ENCODE data around the gene SLC2A1.
"Not testable (repeated sequence)": the region's sequence is repeated elsewhere in the genome, so short reads cannot be mapped to it uniquely, and the experiment has no call there.

Gene SLC2A1

GRCh38 chr1:42924082-42924850, 34.4 kb downstream of the SLC2A1 start:
- peak; percentile 87 for DNase-seq
- in situ Hi-C loops (cut with HindIII; ENCODE audit: low pct_ligation_motif_present, low pct_unique_long_range_greater_than_20kb, low sequenced_read_pairs): loop anchor here (25.0 kb wide), 1 partner anchor 138 kb away; no protein-coding TSS in a partner anchor

- no peak for DNase-seq
- in situ Hi-C loops (cut with HindIII; ENCODE audit: low pct_ligation_motif_present, low pct_unique_long_range_greater_than_20kb, low sequenced_read_pairs): loop anchor here (25.0 kb wide), 1 partner anchor 139 kb away; no protein-coding TSS in a partner anchor
Observed at GRCh38 chr1:42923367-42924081, 35.1 kb downstream of the SLC2A1 start.

- in situ Hi-C loops (cut with HindIII; ENCODE audit: low pct_ligation_motif_present, low pct_unique_long_range_greater_than_20kb, low sequenced_read_pairs): loop anchor here (25.0 kb wide), 1 partner anchor 139 kb away; no protein-coding TSS in a partner anchor
- peak; percentile 79 for DNase-seq
Observed at GRCh38 chr1:42922687-42923366, 35.8 kb downstream of the SLC2A1 start.

- in situ Hi-C loops (cut with HindIII; ENCODE audit: low pct_ligation_motif_present, low pct_unique_long_range_greater_than_20kb, low sequenced_read_pairs): loop anchor here (25.0 kb wide), 1 partner anchor 141 kb away; no protein-coding TSS in a partner anchor
- no peak for DNase-seq
Observed at GRCh38 chr1:42921769-42922168, 36.9 kb downstream of the SLC2A1 start.

DNA sequence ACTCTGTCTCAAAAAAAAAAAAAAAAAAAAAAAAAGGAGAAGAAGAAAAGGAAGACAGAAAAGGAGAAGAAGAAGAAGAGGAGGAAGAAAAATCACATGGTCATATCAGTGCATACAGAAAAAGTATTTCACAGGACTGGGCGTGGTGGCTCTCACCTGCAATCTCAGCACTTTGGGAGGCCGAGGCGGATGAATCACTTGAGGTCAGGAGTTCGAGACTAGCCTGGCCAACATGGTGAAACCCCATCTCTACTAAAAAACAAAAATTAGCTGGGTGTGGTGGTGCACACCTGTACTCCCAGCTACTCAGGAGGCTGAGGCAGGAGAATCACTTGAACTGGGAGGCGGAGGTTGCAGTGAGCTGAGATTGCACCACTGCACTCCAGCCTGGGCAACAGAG, 39.0 kb downstream of the SLC2A1 start:
- not testable (repeated sequence) for DNase-seq
- in situ Hi-C loops (cut with HindIII; ENCODE audit: low pct_ligation_motif_present, low pct_unique_long_range_greater_than_20kb, low sequenced_read_pairs): loop anchor here (25.0 kb wide), 1 partner anchor 143 kb away; no protein-coding TSS in a partner anchor

GRCh38 chr1:42917241-42917495, 41.5 kb downstream of the SLC2A1 start:
- in situ Hi-C loops (cut with HindIII; ENCODE audit: low pct_ligation_motif_present, low pct_unique_long_range_greater_than_20kb, low sequenced_read_pairs): loop anchor here (25.0 kb wide), 1 partner anchor 145 kb away; no protein-coding TSS in a partner anchor
- DNase-seq: no peak

DNA sequence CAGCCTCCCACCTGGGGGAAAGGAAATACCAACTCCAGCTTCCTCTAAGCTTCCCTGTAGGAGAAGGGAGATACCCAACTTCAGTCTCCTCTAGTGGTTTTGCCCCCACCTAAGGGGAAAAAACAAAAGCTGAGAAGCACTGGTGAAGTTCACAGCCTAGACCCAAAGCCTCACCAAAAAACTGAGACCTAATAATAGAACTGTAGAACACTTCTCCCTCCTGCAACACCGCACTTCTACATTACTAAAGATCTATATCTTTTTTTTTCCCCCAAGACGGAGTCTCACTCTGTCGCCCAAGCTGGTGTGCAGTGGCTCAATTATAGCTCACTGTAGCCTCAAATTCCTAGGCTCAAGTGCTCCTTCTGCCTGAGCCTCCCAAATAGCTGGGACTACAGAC, 43.2 kb downstream of the SLC2A1 start:
- no peak for DNase-seq
- in situ Hi-C loops (cut with HindIII; ENCODE audit: low pct_ligation_motif_present, low pct_unique_long_range_greater_than_20kb, low sequenced_read_pairs): loop anchor here (25.0 kb wide), 1 partner anchor 147 kb away; no protein-coding TSS in a partner anchor

GRCh38 chr1:42914092-42914627, 44.5 kb downstream of the SLC2A1 start:
- in situ Hi-C loops (cut with HindIII; ENCODE audit: low pct_ligation_motif_present, low pct_unique_long_range_greater_than_20kb, low sequenced_read_pairs): loop anchor here (25.0 kb wide), 1 partner anchor 148 kb away; no protein-coding TSS in a partner anchor

GRCh38 chr1:42913426-42914091, 45.1 kb downstream of the SLC2A1 start:
- in situ Hi-C loops (cut with HindIII; ENCODE audit: low pct_ligation_motif_present, low pct_unique_long_range_greater_than_20kb, low sequenced_read_pairs): loop anchor here (25.0 kb wide), 1 partner anchor 149 kb away; no protein-coding TSS in a partner anchor
- peak; percentile 77 for DNase-seq

More at GRCh38 chr1:42914092-42914627, 44.5 kb downstream of the SLC2A1 start:
- DNase-seq: no peak

- no peak for DNase-seq
- in situ Hi-C loops (cut with HindIII; ENCODE audit: low pct_ligation_motif_present, low pct_unique_long_range_greater_than_20kb, low sequenced_read_pairs): loop anchor here (25.0 kb wide), 1 partner anchor 151 kb away; no protein-coding TSS in a partner anchor
Observed at GRCh38 chr1:42910985-42911384, 47.7 kb downstream of the SLC2A1 start.

- no peak for DNase-seq
- in situ Hi-C loops (cut with HindIII; ENCODE audit: low pct_ligation_motif_present, low pct_unique_long_range_greater_than_20kb, low sequenced_read_pairs): loop anchor here (25.0 kb wide), 1 partner anchor 154 kb away; no protein-coding TSS in a partner anchor
Observed at GRCh38 chr1:42908046-42908445, 50.6 kb downstream of the SLC2A1 start.

DNA sequence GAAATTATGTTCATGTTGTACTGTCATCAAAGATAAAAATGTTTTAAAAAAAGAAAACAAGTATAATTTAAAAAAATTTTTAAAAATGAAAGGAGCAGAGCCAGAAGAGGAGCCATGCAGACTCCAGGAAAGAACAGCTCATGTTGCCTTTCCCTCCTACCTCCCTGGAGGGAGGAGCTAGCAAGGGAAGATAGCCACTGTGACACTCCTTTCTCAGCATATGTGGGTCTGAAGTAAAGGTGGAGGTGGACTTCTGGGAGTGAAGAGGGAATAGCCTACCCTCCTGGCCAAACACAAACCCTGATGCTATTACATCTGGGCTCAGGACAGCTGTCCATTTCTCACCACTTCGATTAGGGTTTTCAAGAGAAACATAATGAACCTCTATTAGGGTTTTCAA, 54.2 kb downstream of the SLC2A1 start:
- in situ Hi-C loops (cut with HindIII; ENCODE audit: low pct_ligation_motif_present, low pct_unique_long_range_greater_than_20kb, low sequenced_read_pairs): loop anchor here (25.0 kb wide), 1 partner anchor 158 kb away; no protein-coding TSS in a partner anchor

DNA sequence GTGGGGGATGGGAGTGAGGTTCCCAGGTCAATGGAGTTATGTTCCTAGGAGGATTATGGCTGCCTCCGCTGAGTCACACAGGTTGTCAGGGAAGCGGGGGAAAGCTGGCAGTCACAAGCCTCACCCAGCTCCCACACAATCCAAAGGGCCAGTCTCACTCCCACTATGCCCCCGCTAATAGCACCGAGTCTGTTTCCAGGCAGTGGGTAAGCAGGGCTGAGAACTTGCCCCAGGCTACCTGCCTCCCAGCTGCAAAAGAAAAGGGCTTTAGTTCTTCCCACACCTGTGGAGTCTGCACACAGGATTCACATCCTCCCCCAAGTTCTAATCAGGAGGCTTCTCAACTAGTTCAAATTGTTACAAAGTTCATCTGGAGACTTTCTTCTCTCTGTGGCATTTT, 58.7 kb downstream of the SLC2A1 start:
- in situ Hi-C loops (cut with HindIII; ENCODE audit: low pct_ligation_motif_present, low pct_unique_long_range_greater_than_20kb, low sequenced_read_pairs): loop anchor here (25.0 kb wide), 1 partner anchor 162 kb away; no protein-coding TSS in a partner anchor
- not testable (repeated sequence) for DNase-seq

More for the DNA sequence above, 54.2 kb downstream of the SLC2A1 start:
- DNase-seq: no peak

DNA sequence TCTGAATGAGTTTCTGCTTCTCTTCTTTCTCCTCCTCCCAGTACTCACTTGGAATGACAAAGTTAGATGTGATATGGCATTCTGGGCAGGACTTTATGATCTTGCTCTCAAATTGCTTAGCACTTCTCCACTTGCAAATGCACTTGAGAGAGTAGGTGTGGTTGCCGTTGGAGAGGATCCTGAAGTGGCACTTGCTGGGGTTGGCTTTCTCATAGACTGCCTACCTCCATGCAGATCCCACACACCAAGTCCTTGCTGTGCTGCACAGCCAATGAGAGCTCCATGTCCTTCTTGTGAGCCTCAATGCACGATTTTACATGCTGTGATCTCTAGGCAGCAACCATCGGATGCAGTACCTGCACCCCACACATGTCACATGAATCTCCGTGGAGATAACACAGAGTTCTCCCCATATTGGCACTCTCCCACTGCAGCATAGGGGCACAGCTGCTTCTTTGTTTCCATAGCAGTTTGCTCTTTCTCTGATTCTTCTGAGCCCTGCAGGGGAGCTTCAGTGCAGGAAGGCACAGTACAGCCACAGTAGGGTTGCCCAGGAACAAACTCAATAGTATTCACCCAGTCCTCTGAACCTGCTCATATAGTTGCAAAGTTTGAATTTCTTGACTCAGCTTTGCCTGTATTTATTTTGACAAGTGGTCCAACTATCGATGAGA, 67.1 kb downstream of the SLC2A1 start:
- in situ Hi-C loops (cut with HindIII; ENCODE audit: low pct_ligation_motif_present, low pct_unique_long_range_greater_than_20kb, low sequenced_read_pairs): no loop called here
- DNase-seq: no peak

DNA sequence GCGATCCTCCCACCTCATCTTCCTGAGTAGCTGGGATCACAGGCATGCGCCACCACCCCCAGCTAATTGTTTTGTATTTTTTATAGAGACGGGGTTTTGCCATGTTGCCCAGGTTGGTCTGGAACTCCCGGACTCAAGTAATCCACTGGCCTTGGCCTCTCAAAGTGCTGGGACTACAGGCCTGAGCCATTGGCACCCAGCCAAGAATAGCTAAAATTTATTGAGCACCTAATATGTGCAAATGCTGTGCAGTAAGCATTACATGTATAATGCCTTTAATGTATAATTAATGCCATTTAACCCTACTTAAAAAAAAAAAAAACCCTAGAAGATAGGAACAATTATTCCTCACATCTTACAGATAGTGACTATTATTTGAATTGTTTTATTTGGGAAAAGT, 69.4 kb downstream of the SLC2A1 start:
- in situ Hi-C loops (cut with HindIII; ENCODE audit: low pct_ligation_motif_present, low pct_unique_long_range_greater_than_20kb, low sequenced_read_pairs): no loop called here
- no peak for DNase-seq

DNA sequence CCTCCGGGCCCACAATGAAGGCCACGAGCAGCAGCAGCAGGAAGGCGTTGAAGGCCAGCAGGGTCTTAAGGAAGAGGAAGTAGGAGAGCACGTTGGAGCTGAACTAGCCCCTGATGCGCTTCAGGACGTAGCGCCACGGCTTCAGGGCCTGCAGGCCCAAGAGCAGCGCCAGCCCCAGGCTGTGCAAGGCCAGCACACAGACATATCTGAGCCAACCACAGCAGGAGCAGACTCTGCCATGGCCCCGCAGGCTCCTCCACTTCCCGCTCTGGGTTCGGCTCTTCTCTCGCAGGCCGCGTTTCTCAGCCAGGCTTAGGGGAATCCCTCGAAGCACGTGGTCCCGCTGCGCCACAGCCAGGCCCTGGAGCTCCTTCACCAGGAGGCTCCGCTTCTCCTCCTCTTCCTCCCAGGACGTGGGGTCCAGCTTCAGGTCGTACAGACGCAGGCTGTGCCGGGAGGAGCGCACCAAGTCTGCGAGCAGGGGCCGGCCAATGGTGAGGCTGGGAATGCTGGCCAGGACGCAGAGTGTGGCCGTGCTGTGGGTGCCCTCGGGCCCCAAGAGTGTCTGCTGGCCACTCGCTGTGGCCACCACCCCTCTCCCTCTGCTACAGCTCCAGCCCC, 70.5 kb downstream of the SLC2A1 start:
- no peak for DNase-seq
- in situ Hi-C loops (cut with HindIII; ENCODE audit: low pct_ligation_motif_present, low pct_unique_long_range_greater_than_20kb, low sequenced_read_pairs): no loop called here

- no peak for DNase-seq
- in situ Hi-C loops (cut with HindIII; ENCODE audit: low pct_ligation_motif_present, low pct_unique_long_range_greater_than_20kb, low sequenced_read_pairs): no loop called here
Observed at GRCh38 chr1:42887366-42887765, 71.3 kb downstream of the SLC2A1 start.
